ENCODE data around the gene EIPR1.
"Not testable (repeated sequence)": the region's sequence is repeated elsewhere in the genome, so short reads cannot be mapped to it uniquely, and the experiment has no call there.

The EIPR1 gene

GRCh38 chr2:3287896-3288295 lies 89.7 kb downstream of the EIPR1 start:
- DNase-seq (ENCODE audit: low read depth in 2 of 2): no peak

- not testable (repeated sequence) for DNase-seq (ENCODE audit: low read depth in 2 of 2)
These were observed 91.0 kb downstream of the EIPR1 start for GRCh38 chr2:3286646-3287036.

GRCh38 chr2:3285901-3286645 lies 91.5 kb downstream of the EIPR1 start:
- DNase-seq (ENCODE audit: low read depth in 2 of 2): no peak

GRCh38 chr2:3284657-3285630 lies 92.7 kb downstream of the EIPR1 start:
- DNase-seq (ENCODE audit: low read depth in 2 of 2): no peak

- DNase-seq (ENCODE audit: low read depth in 2 of 2): not testable (repeated sequence)
These were observed 93.6 kb downstream of the EIPR1 start for GRCh38 chr2:3283876-3284656.

- no peak for DNase-seq (ENCODE audit: low read depth in 2 of 2)
These were observed 94.4 kb downstream of the EIPR1 start for GRCh38 chr2:3283206-3283605.

- DNase-seq (ENCODE audit: low read depth in 2 of 2): no peak
These were observed 95.3 kb downstream of the EIPR1 start for GRCh38 chr2:3282056-3282998.

- DNase-seq (ENCODE audit: low read depth in 2 of 2): no peak
These were observed 96.7 kb downstream of the EIPR1 start for GRCh38 chr2:3280683-3281520.

- no peak for DNase-seq (ENCODE audit: low read depth in 2 of 2)
These were observed 97.4 kb downstream of the EIPR1 start for GRCh38 chr2:3280197-3280596.

GRCh38 chr2:3279236-3279960 lies 98.2 kb downstream of the EIPR1 start:
- no peak for DNase-seq (ENCODE audit: low read depth in 2 of 2)

GRCh38 chr2:3278521-3279218 lies 98.9 kb downstream of the EIPR1 start:
- DNase-seq (ENCODE audit: low read depth in 2 of 2): no peak

GRCh38 chr2:3277748-3278520 lies 99.7 kb downstream of the EIPR1 start:
- DNase-seq (ENCODE audit: low read depth in 2 of 2): no peak

GRCh38 chr2:3277050-3277747 lies 100.4 kb downstream of the EIPR1 start:
- DNase-seq (ENCODE audit: low read depth in 2 of 2): no peak

GRCh38 chr2:3272761-3273160 lies 104.9 kb downstream of the EIPR1 start:
- DNase-seq (ENCODE audit: low read depth in 2 of 2): no peak

GRCh38 chr2:3270095-3270478 lies 107.5 kb downstream of the EIPR1 start:
- DNase-seq (ENCODE audit: low read depth in 2 of 2): no peak

- no peak for DNase-seq (ENCODE audit: low read depth in 2 of 2)
These were observed 108.1 kb downstream of the EIPR1 start for GRCh38 chr2:3269425-3270094.

- no peak for DNase-seq (ENCODE audit: low read depth in 2 of 2)
These were observed 109.0 kb downstream of the EIPR1 start for GRCh38 chr2:3268705-3269029.

Data from stimulated activated CD4-positive, alpha-beta T cell treated with anti-CD3 and anti-CD28 coated beads, Interleukin-1b, Interleukin-23, amount 100 ng/mL, for 4 hours (primary cell).